Measurements from ENCODE around the gene BBS4. TPM values are rescaled to one million over a fixed set of nuclear protein-coding genes. Genes with fewer than 3 reads are reported as not detected.

BBS4 gene
- total and polyA plus RNA-seq, 9 of the 15 experiments (the other 6 are each of a cell fraction or from before 2014, with no cell fraction given) = 25.1 to 80.7 (median 38.9) TPM

DNA sequence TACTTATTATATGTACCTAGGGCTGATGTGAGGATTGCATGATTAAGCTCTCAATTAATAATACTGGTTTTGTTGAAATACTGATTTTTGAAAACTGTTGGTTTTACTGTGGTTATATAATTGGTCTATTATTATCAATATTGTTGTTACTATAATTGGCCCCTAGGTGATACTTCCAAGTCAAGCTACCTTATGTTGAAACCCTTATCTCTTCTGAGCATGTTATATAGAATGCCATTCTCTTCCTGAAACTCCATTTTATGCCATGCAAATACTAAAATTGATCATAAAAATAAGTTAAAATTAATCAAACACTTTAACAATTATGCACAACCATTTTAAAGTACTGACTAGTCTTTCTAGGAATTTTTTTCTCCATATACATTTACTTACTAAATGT is 46.1 kb downstream of the BBS4 start:
- peaks cover 55% of the 10 kb centered on the region for H3K36me3 ChIP-seq (ENCODE audit: control insufficient read depth, insufficient read depth, low read length)
- H3K27ac ChIP-seq (ENCODE audit: extremely low read depth, low read depth, low read length) = no peak overlapping the region
- no peaks in the 10 kb centered on the region for H3K79me2 ChIP-seq (ENCODE audit: control insufficient read depth, insufficient read depth, low read length)
- intact Hi-C loops (cut with micrococcal nuclease) = no loop called here
- H3K9ac ChIP-seq (ENCODE audit: insufficient read depth in 1 of 2, low read depth in 2 of 2, low read length in 2 of 2) = no peak overlapping the region
- ChIA-PET CTCF (ENCODE audit: low intra/inter-chr PET ratio) (no interaction called here), POLR2A (interaction anchor here (1.6 kb wide), 1 partner anchor 19 kb away, joined by 3 read pairs; no protein-coding TSS in a partner anchor)
- H3K9me3 ChIP-seq (replicated peaks; ENCODE audit: control insufficient read depth, insufficient read depth, low read depth, low read length) = no peaks in the 10 kb centered on the region
- peaks cover 0 to 3% of the 10 kb centered on the region in 2 experiments; a peak in 3 of 5 replicates for H3K4me1 ChIP-seq (replicated peaks in 1 of 2; ENCODE audit: control insufficient read depth in 2 of 2, insufficient read depth in 2 of 2, low read length in 2 of 2)
- FAIRE-seq (no peak), DNase-seq (ENCODE audit: extremely low read depth in 1 of 4, low spot score in 3 of 4) (peak in 2 of 4 experiments; percentile 23), ATAC-seq (no peak)
- in situ Hi-C loops (cut with MboI) = no loop called here
- H3K9me1 ChIP-seq (ENCODE audit: control insufficient read depth, insufficient read depth, low read length) = no peaks in the 10 kb centered on the region
- H3K4me3 ChIP-seq = no peak overlapping the region
- no peak overlapping the region for H3K4me2 ChIP-seq (ENCODE audit: insufficient read depth, low read length)
- H2AFZ ChIP-seq (ENCODE audit: low read depth, low read length) = no peak overlapping the region
- BruUV-seq (replicated peaks) = no TSS peak
- H4K20me1 ChIP-seq (replicated peaks; ENCODE audit: control insufficient read depth, insufficient read depth, low read length) = no peaks in the 10 kb centered on the region
- no peaks in the 10 kb centered on the region for H3K27me3 ChIP-seq (ENCODE audit: control insufficient read depth in 2 of 2, insufficient read depth in 2 of 2, low read length in 2 of 2)
- TF ChIP-seq ELF4 (CRISPR knock-in tag; IDR thresholded peaks at IDR 0.05) (no peak), MYBL2 (IDR thresholded peaks at IDR 0.05; ENCODE audit: low read depth) (no peak), MYBL2 (CRISPR knock-in tag; IDR thresholded peaks at IDR 0.05; ENCODE audit: borderline replicate concordance) (no peak), DACH1 (IDR thresholded peaks at IDR 0.05; ENCODE audit: partially characterized antibody) (no peak), ZNF253 (CRISPR knock-in tag; conservative IDR thresholded peaks at IDR 0.05) (no peak)
- TF ChIP-seq, protein P1, sequence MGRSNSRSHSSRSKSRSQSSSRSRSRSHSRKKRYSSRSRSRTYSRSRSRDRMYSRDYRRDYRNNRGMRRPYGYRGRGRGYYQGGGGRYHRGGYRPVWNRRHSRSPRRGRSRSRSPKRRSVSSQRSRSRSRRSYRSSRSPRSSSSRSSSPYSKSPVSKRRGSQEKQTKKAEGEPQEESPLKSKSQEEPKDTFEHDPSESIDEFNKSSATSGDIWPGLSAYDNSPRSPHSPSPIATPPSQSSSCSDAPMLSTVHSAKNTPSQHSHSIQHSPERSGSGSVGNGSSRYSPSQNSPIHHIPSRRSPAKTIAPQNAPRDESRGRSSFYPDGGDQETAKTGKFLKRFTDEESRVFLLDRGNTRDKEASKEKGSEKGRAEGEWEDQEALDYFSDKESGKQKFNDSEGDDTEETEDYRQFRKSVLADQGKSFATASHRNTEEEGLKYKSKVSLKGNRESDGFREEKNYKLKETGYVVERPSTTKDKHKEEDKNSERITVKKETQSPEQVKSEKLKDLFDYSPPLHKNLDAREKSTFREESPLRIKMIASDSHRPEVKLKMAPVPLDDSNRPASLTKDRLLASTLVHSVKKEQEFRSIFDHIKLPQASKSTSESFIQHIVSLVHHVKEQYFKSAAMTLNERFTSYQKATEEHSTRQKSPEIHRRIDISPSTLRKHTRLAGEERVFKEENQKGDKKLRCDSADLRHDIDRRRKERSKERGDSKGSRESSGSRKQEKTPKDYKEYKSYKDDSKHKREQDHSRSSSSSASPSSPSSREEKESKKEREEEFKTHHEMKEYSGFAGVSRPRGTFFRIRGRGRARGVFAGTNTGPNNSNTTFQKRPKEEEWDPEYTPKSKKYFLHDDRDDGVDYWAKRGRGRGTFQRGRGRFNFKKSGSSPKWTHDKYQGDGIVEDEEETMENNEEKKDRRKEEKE (IDR thresholded peaks at IDR 0.05; ENCODE audit: borderline replicate concordance in 1 of 2, control insufficient read depth in 1 of 2, low read depth in 2 of 2, low read length in 1 of 2) = no peak
- TF ChIP-seq, protein P2, sequence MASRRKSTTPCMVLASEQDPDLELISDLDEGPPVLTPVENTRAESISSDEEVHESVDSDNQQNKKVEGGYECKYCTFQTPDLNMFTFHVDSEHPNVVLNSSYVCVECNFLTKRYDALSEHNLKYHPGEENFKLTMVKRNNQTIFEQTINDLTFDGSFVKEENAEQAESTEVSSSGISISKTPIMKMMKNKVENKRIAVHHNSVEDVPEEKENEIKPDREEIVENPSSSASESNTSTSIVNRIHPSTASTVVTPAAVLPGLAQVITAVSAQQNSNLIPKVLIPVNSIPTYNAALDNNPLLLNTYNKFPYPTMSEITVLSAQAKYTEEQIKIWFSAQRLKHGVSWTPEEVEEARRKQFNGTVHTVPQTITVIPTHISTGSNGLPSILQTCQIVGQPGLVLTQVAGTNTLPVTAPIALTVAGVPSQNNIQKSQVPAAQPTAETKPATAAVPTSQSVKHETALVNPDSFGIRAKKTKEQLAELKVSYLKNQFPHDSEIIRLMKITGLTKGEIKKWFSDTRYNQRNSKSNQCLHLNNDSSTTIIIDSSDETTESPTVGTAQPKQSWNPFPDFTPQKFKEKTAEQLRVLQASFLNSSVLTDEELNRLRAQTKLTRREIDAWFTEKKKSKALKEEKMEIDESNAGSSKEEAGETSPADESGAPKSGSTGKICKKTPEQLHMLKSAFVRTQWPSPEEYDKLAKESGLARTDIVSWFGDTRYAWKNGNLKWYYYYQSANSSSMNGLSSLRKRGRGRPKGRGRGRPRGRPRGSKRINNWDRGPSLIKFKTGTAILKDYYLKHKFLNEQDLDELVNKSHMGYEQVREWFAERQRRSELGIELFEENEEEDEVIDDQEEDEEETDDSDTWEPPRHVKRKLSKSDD (conservative IDR thresholded peaks at IDR 0.05; ENCODE audit: low read length) = no peak
- TF ChIP-seq, protein P3, sequence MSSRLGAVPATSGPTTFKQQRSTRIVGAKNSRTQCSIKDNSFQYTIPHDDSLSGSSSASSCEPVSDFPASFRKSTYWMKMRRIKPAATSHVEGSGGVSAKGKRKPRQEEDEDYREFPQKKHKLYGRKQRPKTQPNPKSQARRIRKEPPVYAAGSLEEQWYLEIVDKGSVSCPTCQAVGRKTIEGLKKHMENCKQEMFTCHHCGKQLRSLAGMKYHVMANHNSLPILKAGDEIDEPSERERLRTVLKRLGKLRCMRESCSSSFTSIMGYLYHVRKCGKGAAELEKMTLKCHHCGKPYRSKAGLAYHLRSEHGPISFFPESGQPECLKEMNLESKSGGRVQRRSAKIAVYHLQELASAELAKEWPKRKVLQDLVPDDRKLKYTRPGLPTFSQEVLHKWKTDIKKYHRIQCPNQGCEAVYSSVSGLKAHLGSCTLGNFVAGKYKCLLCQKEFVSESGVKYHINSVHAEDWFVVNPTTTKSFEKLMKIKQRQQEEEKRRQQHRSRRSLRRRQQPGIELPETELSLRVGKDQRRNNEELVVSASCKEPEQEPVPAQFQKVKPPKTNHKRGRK (tag; IDR thresholded peaks at IDR 0.05) = no peak
- TF ChIP-seq, protein P4, sequence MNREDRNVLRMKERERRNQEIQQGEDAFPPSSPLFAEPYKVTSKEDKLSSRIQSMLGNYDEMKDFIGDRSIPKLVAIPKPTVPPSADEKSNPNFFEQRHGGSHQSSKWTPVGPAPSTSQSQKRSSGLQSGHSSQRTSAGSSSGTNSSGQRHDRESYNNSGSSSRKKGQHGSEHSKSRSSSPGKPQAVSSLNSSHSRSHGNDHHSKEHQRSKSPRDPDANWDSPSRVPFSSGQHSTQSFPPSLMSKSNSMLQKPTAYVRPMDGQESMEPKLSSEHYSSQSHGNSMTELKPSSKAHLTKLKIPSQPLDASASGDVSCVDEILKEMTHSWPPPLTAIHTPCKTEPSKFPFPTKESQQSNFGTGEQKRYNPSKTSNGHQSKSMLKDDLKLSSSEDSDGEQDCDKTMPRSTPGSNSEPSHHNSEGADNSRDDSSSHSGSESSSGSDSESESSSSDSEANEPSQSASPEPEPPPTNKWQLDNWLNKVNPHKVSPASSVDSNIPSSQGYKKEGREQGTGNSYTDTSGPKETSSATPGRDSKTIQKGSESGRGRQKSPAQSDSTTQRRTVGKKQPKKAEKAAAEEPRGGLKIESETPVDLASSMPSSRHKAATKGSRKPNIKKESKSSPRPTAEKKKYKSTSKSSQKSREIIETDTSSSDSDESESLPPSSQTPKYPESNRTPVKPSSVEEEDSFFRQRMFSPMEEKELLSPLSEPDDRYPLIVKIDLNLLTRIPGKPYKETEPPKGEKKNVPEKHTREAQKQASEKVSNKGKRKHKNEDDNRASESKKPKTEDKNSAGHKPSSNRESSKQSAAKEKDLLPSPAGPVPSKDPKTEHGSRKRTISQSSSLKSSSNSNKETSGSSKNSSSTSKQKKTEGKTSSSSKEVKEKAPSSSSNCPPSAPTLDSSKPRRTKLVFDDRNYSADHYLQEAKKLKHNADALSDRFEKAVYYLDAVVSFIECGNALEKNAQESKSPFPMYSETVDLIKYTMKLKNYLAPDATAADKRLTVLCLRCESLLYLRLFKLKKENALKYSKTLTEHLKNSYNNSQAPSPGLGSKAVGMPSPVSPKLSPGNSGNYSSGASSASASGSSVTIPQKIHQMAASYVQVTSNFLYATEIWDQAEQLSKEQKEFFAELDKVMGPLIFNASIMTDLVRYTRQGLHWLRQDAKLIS (CRISPR knock-in tag; IDR thresholded peaks at IDR 0.05) = no peak

Data from K562 (cell line).